GM12801 (cell line): Measurements from ENCODE around the gene SNRNP25.

Experiments used
- TF ChIP-seq, protein P1 (sequence below): IDR thresholded peaks from one replicate; pipeline ENCODE4 v1.5.1; 2011; ENCODE audit warnings: control low read depth; ENCODE audit not compliant: insufficient read length; ENCODE audit errors: extremely low read depth

The SNRNP25 gene

GRCh38 chr16:67884-68789, 14.5 kb downstream of the SNRNP25 start:
- TF ChIP-seq, protein P1, sequence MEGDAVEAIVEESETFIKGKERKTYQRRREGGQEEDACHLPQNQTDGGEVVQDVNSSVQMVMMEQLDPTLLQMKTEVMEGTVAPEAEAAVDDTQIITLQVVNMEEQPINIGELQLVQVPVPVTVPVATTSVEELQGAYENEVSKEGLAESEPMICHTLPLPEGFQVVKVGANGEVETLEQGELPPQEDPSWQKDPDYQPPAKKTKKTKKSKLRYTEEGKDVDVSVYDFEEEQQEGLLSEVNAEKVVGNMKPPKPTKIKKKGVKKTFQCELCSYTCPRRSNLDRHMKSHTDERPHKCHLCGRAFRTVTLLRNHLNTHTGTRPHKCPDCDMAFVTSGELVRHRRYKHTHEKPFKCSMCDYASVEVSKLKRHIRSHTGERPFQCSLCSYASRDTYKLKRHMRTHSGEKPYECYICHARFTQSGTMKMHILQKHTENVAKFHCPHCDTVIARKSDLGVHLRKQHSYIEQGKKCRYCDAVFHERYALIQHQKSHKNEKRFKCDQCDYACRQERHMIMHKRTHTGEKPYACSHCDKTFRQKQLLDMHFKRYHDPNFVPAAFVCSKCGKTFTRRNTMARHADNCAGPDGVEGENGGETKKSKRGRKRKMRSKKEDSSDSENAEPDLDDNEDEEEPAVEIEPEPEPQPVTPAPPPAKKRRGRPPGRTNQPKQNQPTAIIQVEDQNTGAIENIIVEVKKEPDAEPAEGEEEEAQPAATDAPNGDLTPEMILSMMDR = no peak

GRCh38 chr16:69181-69580, 15.6 kb downstream of the SNRNP25 start:
- TF ChIP-seq, protein P1 = no peak

GRCh38 chr16:71210-71539, 17.5 kb downstream of the SNRNP25 start:
- TF ChIP-seq, protein P1 = no peak

GRCh38 chr16:71540-72401, 18.1 kb downstream of the SNRNP25 start:
- TF ChIP-seq, protein P1 = no peak

- TF ChIP-seq, protein P1 = no peak
Measured at GRCh38 chr16:72561-73548, 19.2 kb downstream of the SNRNP25 start, which contains the start of gene RHBDF1. TSS of gene RHBDF1 (minus strand) at chr16:72631. CDS start at chr16:65015, 7,616 bp downstream.

DNA sequence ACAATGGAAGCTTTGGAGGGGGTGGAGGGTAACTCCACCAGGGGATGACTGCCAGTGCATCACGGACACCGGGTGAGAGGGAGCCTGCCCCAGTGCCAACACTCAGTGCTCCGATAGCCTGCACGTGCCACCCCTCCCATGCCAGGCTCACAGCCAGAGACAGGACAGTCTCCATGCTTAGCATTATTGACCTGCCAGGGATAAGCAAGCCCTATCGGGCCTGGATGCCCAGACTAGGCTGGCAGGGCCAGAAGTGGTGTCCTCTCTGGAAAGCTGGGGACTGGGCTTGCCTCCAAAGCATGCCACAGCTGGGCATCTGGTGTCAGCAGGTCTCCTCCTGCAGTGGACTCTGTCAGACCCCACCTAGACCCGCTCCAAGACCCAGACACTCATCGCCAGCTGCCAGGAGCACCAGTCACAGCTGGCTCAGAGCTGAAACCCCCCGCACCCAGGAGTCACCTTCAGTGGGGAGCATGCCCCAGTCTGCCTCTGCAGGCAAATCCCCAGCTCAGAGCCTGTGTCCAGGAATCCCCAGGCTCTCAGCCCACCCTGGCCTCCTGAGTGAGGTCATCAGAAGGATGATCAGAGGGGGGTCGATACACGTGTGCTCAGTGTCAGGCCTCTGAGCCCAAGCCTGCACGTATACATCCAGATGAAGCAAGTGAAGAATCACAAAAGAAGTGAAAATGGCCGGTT, 20.6 kb downstream of the SNRNP25 start:
- TF ChIP-seq, protein P1 = no peak
